Neuronal stem cell (in vitro differentiated cells): ENCODE measurements around the gene IL17C.

Experiments
- DNase-seq: peaks from one replicate; pipeline ENCODE4 v3.0.0-alpha.2; 2013; ENCODE audit warnings: low spot score
- H2AFZ ChIP-seq: one replicate; pipeline ENCODE4 v1.6.1; 2013; ENCODE audit warnings: mild to moderate bottlenecking, low read length, inconsistent platforms
- H2AK5ac ChIP-seq: 2 replicates; pipeline ENCODE4 v1.6.1; 2013; ENCODE audit warnings: low read depth, mild to moderate bottlenecking, inconsistent platforms, low read length, moderate library complexity, mixed read lengths
- H2BK120ac ChIP-seq: 2 replicates; pipeline ENCODE4 v1.6.1; 2013; ENCODE audit warnings: low read depth, mild to moderate bottlenecking, inconsistent platforms, low read length, moderate library complexity, mixed read lengths
- H2BK12ac ChIP-seq: one replicate; pipeline ENCODE4 v1.6.1; 2013; ENCODE audit warnings: low read length, inconsistent platforms
- H2BK15ac ChIP-seq: 2 replicates; pipeline ENCODE4 v1.6.1; 2013; ENCODE audit warnings: mild to moderate bottlenecking, low read length, inconsistent platforms, mixed read lengths
- H2BK5ac ChIP-seq: one replicate; pipeline ENCODE4 v1.6.1; 2013; ENCODE audit warnings: inconsistent platforms, mild to moderate bottlenecking, low read length, moderate library complexity
- H3K14ac ChIP-seq: one replicate; pipeline ENCODE4 v1.6.1; 2013; ENCODE audit warnings: low read length, inconsistent platforms
- H3K18ac ChIP-seq: 2 replicates; pipeline ENCODE4 v1.6.1; 2013; ENCODE audit warnings: low read length, inconsistent platforms
- H3K23ac ChIP-seq: 2 replicates; pipeline ENCODE4 v1.6.1; 2013; ENCODE audit warnings: low read depth, mild to moderate bottlenecking, mixed read lengths, low read length, inconsistent platforms; ENCODE audit not compliant: poor library complexity
- H3K27ac ChIP-seq: replicated peaks from 3 replicates; pipeline ENCODE4 v1.5.1; 2013; ENCODE audit warnings: low read length, inconsistent platforms
- H3K27me3 ChIP-seq, 3 experiments: 2 replicates each; pipeline ENCODE4 v1.6.1; 2013; ENCODE audit warnings: low read length in 3 of 3, mild to moderate bottlenecking in 2 of 3, inconsistent platforms in 1 of 3, low read depth in 1 of 3, mixed read lengths in 1 of 3, moderate library complexity in 1 of 3; ENCODE audit not compliant: control insufficient read depth in 3 of 3, insufficient read depth in 3 of 3
- H3K36me3 ChIP-seq, 2 donors: replicated peaks in 1 of 2; 2 replicates each; pipeline ENCODE4 v1.6.1; 2013; ENCODE audit warnings: low read length in 2 of 2; ENCODE audit not compliant: control insufficient read depth in 2 of 2, insufficient read depth in 2 of 2
- H3K4ac ChIP-seq: 2 replicates; pipeline ENCODE4 v1.6.1; 2013; ENCODE audit warnings: inconsistent platforms, mild to moderate bottlenecking, low read length, moderate library complexity
- H3K4me1 ChIP-seq, 2 donors: 1 replicate in 1 of 2; 2 replicates in 1 of 2; pipeline ENCODE4 v1.6.1; 2013; ENCODE audit warnings: low read length in 2 of 2, low read depth in 1 of 2; ENCODE audit not compliant: control insufficient read depth in 2 of 2, insufficient read depth in 1 of 2
- H3K4me2 ChIP-seq: one replicate; pipeline ENCODE4 v1.6.1; 2013; ENCODE audit warnings: mild to moderate bottlenecking, low read length, inconsistent platforms; ENCODE audit not compliant: insufficient read depth, poor library complexity, severe bottlenecking
- H3K4me3 ChIP-seq, 2 donors: 2 replicates each; pipeline ENCODE4 v1.5.1; 2013; ENCODE audit warnings: low read length in 2 of 2, mild to moderate bottlenecking in 2 of 2, inconsistent platforms in 1 of 2, moderate library complexity in 1 of 2
- H3K79me1 ChIP-seq: one replicate; pipeline ENCODE4 v1.6.1; 2013; ENCODE audit warnings: low read depth, mild to moderate bottlenecking, inconsistent platforms, low read length, moderate library complexity
- H3K9ac ChIP-seq: one replicate; pipeline ENCODE4 v1.6.1; 2013; ENCODE audit warnings: mild to moderate bottlenecking, low read depth, low read length, inconsistent platforms; ENCODE audit not compliant: poor library complexity
- H3K9me3 ChIP-seq, 2 donors: replicated peaks in 1 of 2; 2 replicates each; pipeline versions ENCODE3 to v1.6.1; 2013; ENCODE audit warnings: low read length in 2 of 2, mild to moderate bottlenecking in 2 of 2, inconsistent platforms in 1 of 2, low read depth in 1 of 2, mixed read lengths in 1 of 2, moderate library complexity in 1 of 2; ENCODE audit not compliant: control insufficient read depth in 2 of 2, insufficient read depth in 1 of 2
- H4K8ac ChIP-seq: one replicate; pipeline ENCODE4 v1.6.1; 2013; ENCODE audit warnings: low read depth, mild to moderate bottlenecking, inconsistent platforms, low read length, moderate library complexity
- H4K91ac ChIP-seq: one replicate; pipeline ENCODE4 v1.6.1; 2013; ENCODE audit warnings: low read length, low read depth, mild to moderate bottlenecking, inconsistent platforms; ENCODE audit not compliant: poor library complexity
- WGBS, 2 donors: extraction: QIAGEN DNeasy Blood & Tissue Kit; methylation state at CpG; one replicate each; pipeline ENCODE4 v1.1.7; 2013; ENCODE audit warnings: missing lambda C conversion rate in 2 of 2, mixed read lengths in 1 of 2; ENCODE audit not compliant: insufficient read length in 2 of 2, insufficient replicate concordance in 1 of 2; ENCODE audit errors: extremely low coverage in 2 of 2; 5-methylcytosine and 5-hydroxymethylcytosine counted together

IL17C gene

DNA sequence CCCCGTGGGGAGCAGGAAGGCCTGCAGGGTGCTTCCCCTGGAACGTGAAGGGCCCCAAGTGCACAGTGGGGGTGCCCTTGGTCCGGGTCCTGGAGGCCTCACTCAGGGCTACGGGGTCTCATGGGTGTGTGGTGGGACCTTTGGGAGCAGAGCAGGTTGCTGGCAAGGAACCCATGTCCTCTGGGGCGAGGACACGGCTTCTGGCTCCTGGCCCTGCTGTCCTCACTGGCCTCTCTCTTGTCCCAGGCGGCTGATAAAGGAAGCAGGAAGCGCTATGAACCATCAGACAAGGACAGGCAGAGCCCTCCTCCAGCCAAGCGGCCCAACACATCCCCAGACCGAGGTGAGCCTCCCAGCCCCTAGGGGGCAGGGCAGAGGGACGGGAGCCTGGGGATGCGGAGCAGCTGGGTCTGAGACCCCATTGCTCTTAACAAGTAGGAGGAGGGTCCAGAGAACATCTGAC lies 9.8 kb upstream of the IL17C start:
- H2BK120ac ChIP-seq = no peak overlapping the region
- no peak for DNase-seq
- H3K9me3 ChIP-seq = no peaks in the 10 kb centered on the region
- H3K4me3 ChIP-seq = no peak overlapping the region
- H3K14ac ChIP-seq = no peak overlapping the region
- H2AFZ ChIP-seq = no peak overlapping the region
- no peak overlapping the region for H3K9ac ChIP-seq
- peak overlapping the region; percentile 11 for H3K23ac ChIP-seq
- no peak overlapping the region for H4K8ac ChIP-seq
- no peak overlapping the region for H3K4me2 ChIP-seq
- peak overlapping the region; percentile 6 for H2AK5ac ChIP-seq
- H4K91ac ChIP-seq = no peak overlapping the region
- peaks cover 55 to 93% of the 10 kb centered on the region in 2 donors for H3K36me3 ChIP-seq
- H3K79me1 ChIP-seq = peaks cover 6% of the 10 kb centered on the region
- no peak overlapping the region for H2BK15ac ChIP-seq
- no peak overlapping the region for H3K4ac ChIP-seq
- H3K4me1 ChIP-seq = peaks cover 0 to under 1% of the 10 kb centered on the region in 2 donors
- no peak overlapping the region for H2BK5ac ChIP-seq
- H3K27ac ChIP-seq = no peak overlapping the region
- WGBS, 2 donors = no CpG with 5 or more reads among the region's 12 CpGs
- no peaks in the 10 kb centered on the region for H3K27me3 ChIP-seq
- H3K18ac ChIP-seq = no peak overlapping the region
- H2BK12ac ChIP-seq = no peak overlapping the region

- H2AK5ac ChIP-seq = no peak overlapping the region
- peaks cover 45 to 82% of the 10 kb centered on the region in 2 donors for H3K36me3 ChIP-seq
- no peak overlapping the region for H3K18ac ChIP-seq
- no CpG with 5 or more reads among the region's 9 CpGs for WGBS, 2 donors
- H3K4ac ChIP-seq = no peak overlapping the region
- H4K91ac ChIP-seq = no peak overlapping the region
- H4K8ac ChIP-seq = no peak overlapping the region
- no peak overlapping the region for H2BK12ac ChIP-seq
- H3K4me1 ChIP-seq = peaks cover 0 to 7% of the 10 kb centered on the region in 2 donors
- peaks cover 6% of the 10 kb centered on the region for H3K79me1 ChIP-seq
- no peak overlapping the region for H2BK5ac ChIP-seq
- no peak overlapping the region for H2AFZ ChIP-seq
- no peak overlapping the region for H3K27ac ChIP-seq
- no peak overlapping the region for H2BK120ac ChIP-seq
- no peaks in the 10 kb centered on the region for H3K9me3 ChIP-seq
- H3K9ac ChIP-seq = no peak overlapping the region
- peaks cover 0 to 9% (median 0%) of the 10 kb centered on the region in 3 experiments for H3K27me3 ChIP-seq
- no peak overlapping the region for H3K4me2 ChIP-seq
- DNase-seq = no peak
- H3K4me3 ChIP-seq = no peak overlapping the region
- no peak overlapping the region for H3K14ac ChIP-seq
- H3K23ac ChIP-seq = no peak overlapping the region
- no peak overlapping the region for H2BK15ac ChIP-seq
Observed at GRCh38 chr16:88629835-88630234, 8.5 kb upstream of the IL17C start.

DNA sequence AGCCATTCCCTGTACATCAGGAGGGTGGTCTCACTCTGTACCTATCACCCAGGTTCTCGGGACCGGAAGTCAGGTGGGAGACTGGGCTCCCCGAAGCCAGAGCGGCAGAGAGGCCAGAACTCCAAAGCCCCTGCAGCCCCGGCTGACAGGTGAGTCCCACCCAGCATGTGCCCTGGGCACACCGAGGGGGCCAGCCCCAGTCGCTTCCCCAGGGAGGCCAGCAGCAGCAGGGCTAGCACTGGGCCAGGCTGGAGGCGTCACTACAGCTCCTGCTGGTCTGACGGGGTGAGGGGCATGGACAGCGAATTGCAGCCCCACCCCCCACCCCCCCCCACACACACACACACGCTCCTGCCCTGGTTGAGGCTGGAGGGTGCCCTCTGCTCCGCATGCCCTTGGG lies 7.9 kb upstream of the IL17C start:
- no peak overlapping the region for H3K9ac ChIP-seq
- no peak overlapping the region for H2BK15ac ChIP-seq
- H3K4me2 ChIP-seq = no peak overlapping the region
- peaks cover 0 to 1% of the 10 kb centered on the region in 2 donors for H3K9me3 ChIP-seq
- no peak overlapping the region for H2BK120ac ChIP-seq
- peaks cover 43 to 80% of the 10 kb centered on the region in 2 donors for H3K36me3 ChIP-seq
- H2BK5ac ChIP-seq = no peak overlapping the region
- H2AK5ac ChIP-seq = no peak overlapping the region
- peaks cover 6% of the 10 kb centered on the region for H3K79me1 ChIP-seq
- H3K27ac ChIP-seq = no peak overlapping the region
- no peak overlapping the region for H4K91ac ChIP-seq
- H3K4me3 ChIP-seq = no peak overlapping the region
- no peak overlapping the region for H2BK12ac ChIP-seq
- no CpG with 5 or more reads among the region's 12 CpGs for WGBS, 2 donors
- peaks cover 0 to 11% of the 10 kb centered on the region in 2 donors for H3K4me1 ChIP-seq
- no peak overlapping the region for H3K23ac ChIP-seq
- H3K27me3 ChIP-seq = peaks cover 0 to 15% (median 0%) of the 10 kb centered on the region in 3 experiments
- DNase-seq = no peak
- H3K14ac ChIP-seq = no peak overlapping the region
- no peak overlapping the region for H4K8ac ChIP-seq
- H3K4ac ChIP-seq = no peak overlapping the region
- no peak overlapping the region for H2AFZ ChIP-seq
- no peak overlapping the region for H3K18ac ChIP-seq

DNA sequence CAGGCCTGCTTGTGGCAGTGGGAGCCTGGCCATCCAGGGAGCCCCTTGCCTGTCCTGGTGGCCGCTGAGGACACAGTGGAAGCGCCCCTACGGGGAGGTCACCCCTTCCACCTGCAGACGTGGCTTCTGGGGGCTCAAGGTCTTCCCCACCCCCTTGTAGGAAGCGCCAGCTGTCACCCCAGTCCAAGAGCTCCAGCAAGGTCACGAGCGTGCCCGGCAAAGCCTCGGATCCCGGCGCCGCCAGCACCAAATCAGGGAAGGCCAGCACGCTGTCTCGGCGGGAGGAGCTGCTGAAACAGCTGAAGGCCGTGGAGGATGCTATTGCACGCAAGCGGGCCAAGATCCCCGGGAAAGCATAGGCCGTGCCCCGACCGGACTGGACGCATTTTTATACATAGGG lies 7.4 kb upstream of the IL17C start:
- DNase-seq = no peak
- no peak overlapping the region for H2AFZ ChIP-seq
- WGBS, 2 donors = no CpG with 5 or more reads among the region's 23 CpGs
- peaks cover 0 to 11% of the 10 kb centered on the region in 2 donors for H3K4me1 ChIP-seq
- no peak overlapping the region for H2BK12ac ChIP-seq
- no peak overlapping the region for H4K8ac ChIP-seq
- no peak overlapping the region for H3K4me2 ChIP-seq
- no peak overlapping the region for H2BK120ac ChIP-seq
- no peak overlapping the region for H3K14ac ChIP-seq
- H3K4ac ChIP-seq = no peak overlapping the region
- no peak overlapping the region for H3K23ac ChIP-seq
- no peak overlapping the region for H3K27ac ChIP-seq
- H2AK5ac ChIP-seq = no peak overlapping the region
- H3K9me3 ChIP-seq = peaks cover 0 to 1% of the 10 kb centered on the region in 2 donors
- no peak overlapping the region for H2BK5ac ChIP-seq
- H4K91ac ChIP-seq = no peak overlapping the region
- H3K27me3 ChIP-seq = peaks cover 0 to 17% (median 0%) of the 10 kb centered on the region in 3 experiments
- no peak overlapping the region for H3K18ac ChIP-seq
- H2BK15ac ChIP-seq = no peak overlapping the region
- no peak overlapping the region for H3K4me3 ChIP-seq
- H3K36me3 ChIP-seq = peaks cover 43 to 76% of the 10 kb centered on the region in 2 donors
- H3K79me1 ChIP-seq = peaks cover 6% of the 10 kb centered on the region
- H3K9ac ChIP-seq = no peak overlapping the region
